Activated CD8-positive, alpha-beta memory T cell treated with anti-CD3 and anti-CD28 coated beads, Interleukin-2, amount 10 ng/mL, durations not matched to agents 7 days and 5 days (primary cell): Measurements from ENCODE around the gene ZNF670. TPM values are rescaled to one million over a fixed set of nuclear protein-coding genes. Genes with fewer than 3 reads are reported as not detected.

Source experiments
- ATAC-seq: fragments of 150-1000 bp; cut with Tn5 transposase; one replicate; pipeline ENCODE4 v1.10.0; 2021; ENCODE audit warnings: moderate library complexity
- CTCF ChIA-PET: fragments of 350-600 bp; sonication (Branson Sonifier 250); formaldehyde crosslinking; loops from one replicate; lab custom pipeline; 2021; ENCODE audit warnings: antibody characterized with exemption; lab: Charles Lee
- DNase-seq: peaks from one replicate; pipeline ENCODE4 v3.0.0-alpha.2; 2020
- H3K27ac Mint-ChIP-seq: one replicate; pipeline ENCODE4 v1.8.0; 2021; ENCODE audit warnings: mild to moderate bottlenecking, mixed read lengths
- H3K27me3 Mint-ChIP-seq: one replicate; pipeline ENCODE4 v1.8.0; 2021; ENCODE audit warnings: mixed read lengths
- H3K36me3 Mint-ChIP-seq: one replicate; pipeline ENCODE4 v1.8.0; 2021; ENCODE audit warnings: mild to moderate bottlenecking, mixed read lengths
- H3K4me1 Mint-ChIP-seq: one replicate; pipeline ENCODE4 v1.8.0; 2021; ENCODE audit warnings: mixed read lengths
- H3K4me3 Mint-ChIP-seq: one replicate; pipeline ENCODE4 v1.8.0; 2021; ENCODE audit warnings: mild to moderate bottlenecking, moderate library complexity, mixed read lengths
- H3K9me3 Mint-ChIP-seq: one replicate; pipeline ENCODE4 v1.8.0; 2022; ENCODE audit warnings: low read depth, mixed read lengths
- total RNA-seq, 2 experiments: library from RNA; stranded (reverse); gene quantifications; one replicate each; pipeline ENCODE4 v1.2.3, GENCODE V29; 2021

The ZNF670 gene
- total RNA-seq, 2 experiments from 2014 or later: 1.0 to 1.3 TPM

- peaks cover 43% of the 10 kb centered on the region for H3K36me3 Mint-ChIP-seq
- H3K4me1 Mint-ChIP-seq: no peaks in the 10 kb centered on the region
- H3K9me3 Mint-ChIP-seq: peaks cover 31% of the 10 kb centered on the region
- no peak for ATAC-seq
- CTCF ChIA-PET: interaction anchor here (0.5 kb wide), 1 partner anchor 139 kb away, joined by 3 read pairs; no protein-coding TSS in a partner anchor
- no peak overlapping the region for H3K27ac Mint-ChIP-seq
- DNase-seq: no peak
- no peak overlapping the region for H3K4me3 Mint-ChIP-seq
- no peaks in the 10 kb centered on the region for H3K27me3 Mint-ChIP-seq
Observed at GRCh38 chr1:247096112-247096511, 17.5 kb upstream of the ZNF670 start.

- Mint-ChIP-seq H3K36me3 (no peaks in the 10 kb centered on the region), H3K27me3 (no peaks in the 10 kb centered on the region), H3K27ac (no peak overlapping the region), H3K9me3 (peaks cover 5% of the 10 kb centered on the region), H3K4me1 (no peaks in the 10 kb centered on the region), H3K4me3 (no peak overlapping the region)
- CTCF ChIA-PET: no interaction called here
- ATAC-seq (no peak), DNase-seq (no peak)
Observed at GRCh38 chr1:247090455-247090854, 11.8 kb upstream of the ZNF670 start.

GRCh38 chr1:247089616-247090375 lies 11.2 kb upstream of the ZNF670 start:
- H3K36me3 Mint-ChIP-seq: no peaks in the 10 kb centered on the region
- no peak overlapping the region for H3K4me3 Mint-ChIP-seq
- H3K4me1 Mint-ChIP-seq: no peaks in the 10 kb centered on the region
- CTCF ChIA-PET: no interaction called here
- peaks cover 5% of the 10 kb centered on the region for H3K9me3 Mint-ChIP-seq
- no peak overlapping the region for H3K27ac Mint-ChIP-seq
- ATAC-seq (no peak), DNase-seq (no peak)
- no peaks in the 10 kb centered on the region for H3K27me3 Mint-ChIP-seq

- Mint-ChIP-seq H3K36me3 (no peaks in the 10 kb centered on the region), H3K4me1 (no peaks in the 10 kb centered on the region), H3K4me3 (no peak overlapping the region), H3K27me3 (no peaks in the 10 kb centered on the region), H3K9me3 (peaks cover 7% of the 10 kb centered on the region), H3K27ac (no peak overlapping the region)
- ATAC-seq: no peak
- CTCF ChIA-PET: no interaction called here
- no peak for DNase-seq
Observed at GRCh38 chr1:247088967-247089366, 10.4 kb upstream of the ZNF670 start.

GRCh38 chr1:247087256-247087655 lies 8.6 kb upstream of the ZNF670 start:
- Mint-ChIP-seq H3K36me3 (no peaks in the 10 kb centered on the region), H3K9me3 (peaks cover 7% of the 10 kb centered on the region), H3K4me3 (no peak overlapping the region), H3K27me3 (peaks cover 4% of the 10 kb centered on the region), H3K27ac (no peak overlapping the region), H3K4me1 (no peaks in the 10 kb centered on the region)
- no peak for DNase-seq
- CTCF ChIA-PET: no interaction called here
- no peak for ATAC-seq

GRCh38 chr1:247085310-247085709 lies 6.7 kb upstream of the ZNF670 start:
- H3K9me3 Mint-ChIP-seq: peaks cover 7% of the 10 kb centered on the region
- no peaks in the 10 kb centered on the region for H3K36me3 Mint-ChIP-seq
- no peak overlapping the region for H3K27ac Mint-ChIP-seq
- CTCF ChIA-PET: no interaction called here
- peaks cover 6% of the 10 kb centered on the region for H3K27me3 Mint-ChIP-seq
- H3K4me1 Mint-ChIP-seq: no peaks in the 10 kb centered on the region
- ATAC-seq (no peak), DNase-seq (no peak)
- no peak overlapping the region for H3K4me3 Mint-ChIP-seq

GRCh38 chr1:247084771-247085170 lies 6.2 kb upstream of the ZNF670 start:
- H3K4me3 Mint-ChIP-seq: no peak overlapping the region
- peaks cover 6% of the 10 kb centered on the region for H3K27me3 Mint-ChIP-seq
- peaks cover 7% of the 10 kb centered on the region for H3K9me3 Mint-ChIP-seq
- DNase-seq: no peak
- H3K27ac Mint-ChIP-seq: no peak overlapping the region
- no peaks in the 10 kb centered on the region for H3K36me3 Mint-ChIP-seq
- CTCF ChIA-PET: no interaction called here
- no peak for ATAC-seq
- no peaks in the 10 kb centered on the region for H3K4me1 Mint-ChIP-seq

- CTCF ChIA-PET: interaction anchor here (1.1 to 1.9 kb wide), 2 partner anchors 20 to 131 kb away, joined by 3 to 6 read pairs; no protein-coding TSS in a partner anchor
- H3K4me3 Mint-ChIP-seq: peak overlapping the region; percentile 80
- no peak for DNase-seq
- H3K9me3 Mint-ChIP-seq: no peaks in the 10 kb centered on the region
- ATAC-seq: no peak
- peak overlapping the region; percentile 70 for H3K27ac Mint-ChIP-seq
- peaks cover 21% of the 10 kb centered on the region for H3K4me1 Mint-ChIP-seq
- H3K36me3 Mint-ChIP-seq: peaks cover 14% of the 10 kb centered on the region
- peaks cover 6% of the 10 kb centered on the region for H3K27me3 Mint-ChIP-seq
Observed at GRCh38 chr1:247079141-247079874, 697 bp upstream of the ZNF670 start.

- DNase-seq: no peak
- CTCF ChIA-PET: no interaction called here
- H3K9me3 Mint-ChIP-seq: peaks cover 3% of the 10 kb centered on the region
- peak overlapping the region; percentile 80 for H3K4me3 Mint-ChIP-seq
- H3K27ac Mint-ChIP-seq: peak overlapping the region; percentile 52
- H3K4me1 Mint-ChIP-seq: peaks cover 21% of the 10 kb centered on the region
- H3K27me3 Mint-ChIP-seq: peaks cover 4% of the 10 kb centered on the region
- ATAC-seq: no peak
- H3K36me3 Mint-ChIP-seq: peaks cover 16% of the 10 kb centered on the region
Observed at GRCh38 chr1:247077876-247078257, 744 bp downstream of the ZNF670 start.

GRCh38 chr1:247077213-247077612 lies 1.4 kb downstream of the ZNF670 start:
- Mint-ChIP-seq H3K36me3 (peaks cover 19% of the 10 kb centered on the region), H3K27ac (no peak overlapping the region), H3K9me3 (peaks cover 3% of the 10 kb centered on the region), H3K27me3 (peaks cover 2% of the 10 kb centered on the region), H3K4me1 (peaks cover 21% of the 10 kb centered on the region), H3K4me3 (no peak overlapping the region)
- no peak for ATAC-seq
- no peak for DNase-seq
- CTCF ChIA-PET: no interaction called here

GRCh38 chr1:247070645-247071044 lies 8.0 kb downstream of the ZNF670 start:
- no peak for DNase-seq
- Mint-ChIP-seq H3K27me3 (no peaks in the 10 kb centered on the region), H3K4me3 (no peak overlapping the region), H3K27ac (no peak overlapping the region), H3K4me1 (no peaks in the 10 kb centered on the region), H3K36me3 (peaks cover 17% of the 10 kb centered on the region), H3K9me3 (peaks cover 19% of the 10 kb centered on the region)
- CTCF ChIA-PET: no interaction called here
- ATAC-seq: no peak

GRCh38 chr1:247064304-247064703 lies 14.3 kb downstream of the ZNF670 start:
- CTCF ChIA-PET: no interaction called here
- H3K9me3 Mint-ChIP-seq: peaks cover 23% of the 10 kb centered on the region
- no peak for ATAC-seq
- H3K4me3 Mint-ChIP-seq: no peak overlapping the region
- H3K36me3 Mint-ChIP-seq: peaks cover 13% of the 10 kb centered on the region
- no peak for DNase-seq
- no peaks in the 10 kb centered on the region for H3K27me3 Mint-ChIP-seq
- no peaks in the 10 kb centered on the region for H3K4me1 Mint-ChIP-seq
- no peak overlapping the region for H3K27ac Mint-ChIP-seq

GRCh38 chr1:247060771-247061170 lies 17.8 kb downstream of the ZNF670 start:
- H3K27me3 Mint-ChIP-seq: no peaks in the 10 kb centered on the region
- H3K9me3 Mint-ChIP-seq: peaks cover 27% of the 10 kb centered on the region
- H3K36me3 Mint-ChIP-seq: peaks cover 23% of the 10 kb centered on the region
- DNase-seq: no peak
- no peak overlapping the region for H3K27ac Mint-ChIP-seq
- no peaks in the 10 kb centered on the region for H3K4me1 Mint-ChIP-seq
- no peak overlapping the region for H3K4me3 Mint-ChIP-seq
- CTCF ChIA-PET: no interaction called here
- no peak for ATAC-seq

GRCh38 chr1:247056071-247056470 lies 22.5 kb downstream of the ZNF670 start:
- DNase-seq (no peak), ATAC-seq (no peak)
- Mint-ChIP-seq H3K9me3 (peaks cover 36% of the 10 kb centered on the region), H3K4me1 (peaks cover 9% of the 10 kb centered on the region), H3K4me3 (no peak overlapping the region), H3K36me3 (peaks cover 36% of the 10 kb centered on the region), H3K27ac (no peak overlapping the region), H3K27me3 (no peaks in the 10 kb centered on the region)
- CTCF ChIA-PET: no interaction called here
